Measurements from ENCODE around the gene GPX3.

- TF ChIP-seq CTCF (IDR thresholded peaks at IDR 0.05) = no peak
- no peak for TF ChIP-seq POLR2A (IDR thresholded peaks at IDR 0.05)
- TF ChIP-seq EP300 (IDR thresholded peaks at IDR 0.05) = no peak
Measured at GRCh38 chr5:151074557-151074956, 54.2 kb downstream of the GPX3 start.

All from gastroesophageal sphincter (tissue), 3 donors.